Right ventricle myocardium superior (tissue), 1 donor: ENCODE data around the gene BPGM. TPM values are rescaled to one million over a fixed set of nuclear protein-coding genes. Genes with fewer than 3 reads are reported as not detected.

Experiments used
- total RNA-seq: library from RNA; stranded (reverse); fragmentation: NEBNext Ultra II Directional; extraction: Animal tissue kit (Norgen Biotek cat#: 25700); gene quantifications from one replicate; pipeline ENCODE4 v1.2.1, GENCODE V29; 2021
- donor health status: DM: no; HTN: yes; CAD: no; lungs with severe emphysema.

Gene BPGM
- total RNA-seq, 1 donor from 2014 or later = 12.3 TPM

Other genes with a start within 250 kb of the BPGM start
- 208 TPM for gene AKR1B1, start 187.8 kb upstream of the BPGM start, total RNA-seq
- gene AKR1B10, start 119.3 kb upstream of the BPGM start, total RNA-seq = 0.40 TPM
- gene AKR1B15, start 97.7 kb upstream of the BPGM start, total RNA-seq = not detected
- 86.1 TPM for gene CALD1, start 132.8 kb downstream of the BPGM start, total RNA-seq